GM15510 (cell line): ENCODE results near the gene ZNF407.

ENCODE experiments used
- POLR2A ChIP-seq: IDR thresholded peaks from 3 replicates; pipeline ENCODE4 v1.6.1; 2011; ENCODE audit warnings: borderline replicate concordance; ENCODE audit not compliant: insufficient read length; ENCODE audit errors: extremely low read depth

Gene ZNF407

DNA sequence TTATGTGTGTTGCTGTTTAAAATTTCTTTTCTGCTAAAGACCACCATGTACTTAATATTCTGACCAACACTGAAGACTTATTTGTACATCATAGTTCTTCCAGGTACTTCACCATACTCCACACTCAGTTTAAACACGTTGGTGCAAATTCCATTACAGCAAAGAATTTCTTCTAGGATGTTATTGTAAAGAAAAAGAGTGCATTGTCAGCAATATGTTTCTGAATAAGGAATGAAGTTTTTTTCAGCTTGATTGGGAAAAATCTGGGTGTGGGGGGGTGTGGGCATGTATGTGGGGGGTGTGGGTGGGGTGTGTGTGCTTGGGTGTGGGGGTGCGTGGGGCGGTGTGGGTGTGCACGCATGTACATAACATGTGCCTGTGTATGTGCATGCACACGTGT lies 447.1 kb downstream of the ZNF407 start:
- no peak for TF ChIP-seq POLR2A

DNA sequence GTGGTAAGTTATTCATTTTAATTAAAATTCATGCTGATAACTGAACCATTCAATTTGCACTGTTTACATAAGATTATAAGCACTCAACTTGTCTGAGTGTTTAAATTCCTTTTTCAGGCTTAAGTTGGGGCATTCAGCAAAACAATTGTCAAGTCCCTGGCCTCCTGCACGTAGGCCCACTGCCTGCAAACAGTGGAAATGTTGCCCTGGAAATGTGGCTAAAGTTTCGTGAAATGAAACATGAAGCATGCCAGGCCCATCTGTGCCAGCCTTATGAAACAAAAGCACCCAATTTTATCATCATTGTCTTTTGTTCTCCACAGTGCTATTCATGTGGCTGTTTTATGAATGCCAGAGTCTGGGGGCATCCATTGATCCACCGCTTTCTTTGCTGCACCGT lies 447.6 kb downstream of the ZNF407 start:
- TF ChIP-seq POLR2A, result no peak

DNA sequence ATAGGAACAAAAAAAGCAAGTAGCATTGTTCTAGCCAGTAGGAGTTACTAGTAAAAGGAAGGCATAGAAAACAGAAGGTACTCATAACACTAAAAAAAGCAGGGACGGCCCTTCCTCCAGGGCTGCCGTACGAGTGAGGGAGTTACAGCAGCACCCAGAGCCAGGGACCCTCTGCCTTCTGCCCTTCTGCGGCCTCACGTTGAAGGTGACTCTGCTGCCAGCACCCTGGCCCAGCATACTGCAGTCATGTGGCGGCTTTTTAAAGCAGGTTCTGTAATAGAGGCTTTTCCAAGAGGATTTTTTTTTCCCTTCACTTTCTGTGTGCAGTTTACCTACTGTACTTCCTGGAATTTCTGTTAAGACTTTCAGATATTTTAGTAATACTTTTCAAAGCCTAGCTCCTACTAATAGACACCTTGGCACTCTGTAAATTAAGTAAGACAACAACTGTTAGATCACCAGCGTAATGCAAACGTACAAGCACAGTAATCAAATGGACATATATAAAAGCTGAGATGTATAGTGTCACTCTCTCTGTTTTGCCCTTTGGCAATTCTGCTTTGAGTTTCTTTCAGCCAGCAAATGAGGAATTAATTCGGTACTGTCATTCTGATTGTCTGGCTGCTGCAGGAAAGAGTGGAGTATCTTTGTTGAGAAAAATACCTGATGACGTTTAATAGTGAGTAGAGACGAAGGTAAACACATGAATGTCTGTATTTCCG lies 449.7 kb downstream of the ZNF407 start:
- no peak for TF ChIP-seq POLR2A

DNA sequence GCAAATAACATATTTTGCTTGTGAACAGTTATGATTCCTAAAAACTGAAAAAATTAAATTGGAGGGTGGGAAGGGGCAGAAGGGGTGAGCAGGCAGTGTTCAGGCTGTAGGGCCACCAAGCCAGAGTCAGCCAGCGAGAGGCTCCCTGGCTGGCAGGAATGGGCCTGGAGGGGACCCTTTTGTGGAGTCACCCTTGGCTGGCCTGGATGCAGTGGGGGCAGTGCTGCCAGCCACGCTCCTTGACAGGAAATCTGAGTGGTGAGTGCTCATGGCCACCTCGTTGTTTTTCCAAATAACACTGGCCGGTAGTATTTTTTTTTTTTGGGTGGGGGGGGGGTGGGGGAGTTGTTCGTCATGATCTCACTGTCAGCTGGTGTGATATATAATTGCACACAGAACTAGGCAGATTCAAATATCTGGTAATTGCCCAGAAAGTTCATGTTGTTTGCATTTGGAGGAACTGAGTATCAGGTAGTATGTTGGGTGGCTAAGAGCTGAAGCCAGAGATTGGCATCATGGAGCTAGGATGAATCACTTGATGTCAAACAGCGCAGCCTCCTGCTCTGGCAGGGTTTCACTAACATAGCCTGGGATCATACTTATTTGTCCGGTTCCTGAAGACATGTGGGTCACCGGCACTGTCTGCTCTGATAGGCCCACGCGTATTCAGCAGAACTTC lies 451.2 kb downstream of the ZNF407 start:
- no peak for TF ChIP-seq POLR2A

DNA sequence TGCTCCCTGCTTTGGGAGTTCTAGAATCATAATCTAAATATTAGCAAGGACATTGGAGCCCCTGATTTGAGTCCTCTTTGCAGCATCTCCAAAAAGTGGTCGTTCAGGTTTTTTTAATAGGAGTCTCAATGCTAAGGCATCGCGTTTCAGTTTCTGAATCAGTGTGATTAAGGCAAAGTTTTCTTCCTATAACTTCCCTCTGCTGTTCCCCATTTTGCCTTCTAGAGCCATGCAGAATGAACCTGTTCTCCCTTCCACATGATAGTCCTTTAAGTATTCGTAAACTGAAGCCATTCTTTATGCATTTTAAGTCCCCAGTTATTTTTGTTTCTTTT lies 451.8 kb downstream of the ZNF407 start:
- TF ChIP-seq POLR2A, result no peak

DNA sequence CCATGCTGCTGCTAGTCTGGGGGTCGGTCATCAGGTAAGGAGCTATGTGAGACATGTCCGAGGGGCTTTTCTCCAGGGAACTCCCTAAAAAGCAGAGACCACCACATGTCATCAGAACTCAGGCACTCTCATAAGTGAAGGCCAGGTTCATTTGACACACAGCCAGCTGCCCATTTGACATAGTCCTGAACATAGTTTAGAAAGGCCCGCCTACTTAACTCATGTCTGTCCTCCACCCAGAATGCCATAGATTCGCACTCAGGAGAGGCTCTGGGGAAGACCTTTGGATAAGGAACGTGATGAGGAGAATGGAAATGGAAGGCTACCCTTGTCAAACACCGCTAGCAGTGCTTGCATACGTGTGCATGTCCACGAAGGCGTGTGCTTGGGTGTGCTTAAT lies 454.1 kb downstream of the ZNF407 start:
- TF ChIP-seq POLR2A, result no peak

DNA sequence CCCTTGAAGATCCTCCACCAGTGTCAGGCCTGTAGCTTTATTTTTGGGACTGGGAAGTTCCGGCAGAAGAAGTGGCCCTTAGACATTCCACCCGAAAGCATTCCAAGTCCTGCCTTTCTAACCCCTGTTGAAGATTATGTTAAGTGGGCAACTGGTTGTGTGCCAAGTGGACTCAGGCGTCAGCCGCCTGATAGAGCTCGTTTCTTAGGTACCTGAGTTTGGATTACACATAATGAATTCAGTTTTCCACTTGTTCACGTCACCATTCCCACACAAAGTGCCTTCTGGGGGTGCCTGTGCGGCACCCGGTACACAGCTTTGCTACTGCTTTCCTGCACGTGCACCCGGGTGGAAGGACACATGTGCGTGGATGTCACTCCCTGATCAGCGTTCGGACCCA lies 454.8 kb downstream of the ZNF407 start:
- no peak for TF ChIP-seq POLR2A

DNA sequence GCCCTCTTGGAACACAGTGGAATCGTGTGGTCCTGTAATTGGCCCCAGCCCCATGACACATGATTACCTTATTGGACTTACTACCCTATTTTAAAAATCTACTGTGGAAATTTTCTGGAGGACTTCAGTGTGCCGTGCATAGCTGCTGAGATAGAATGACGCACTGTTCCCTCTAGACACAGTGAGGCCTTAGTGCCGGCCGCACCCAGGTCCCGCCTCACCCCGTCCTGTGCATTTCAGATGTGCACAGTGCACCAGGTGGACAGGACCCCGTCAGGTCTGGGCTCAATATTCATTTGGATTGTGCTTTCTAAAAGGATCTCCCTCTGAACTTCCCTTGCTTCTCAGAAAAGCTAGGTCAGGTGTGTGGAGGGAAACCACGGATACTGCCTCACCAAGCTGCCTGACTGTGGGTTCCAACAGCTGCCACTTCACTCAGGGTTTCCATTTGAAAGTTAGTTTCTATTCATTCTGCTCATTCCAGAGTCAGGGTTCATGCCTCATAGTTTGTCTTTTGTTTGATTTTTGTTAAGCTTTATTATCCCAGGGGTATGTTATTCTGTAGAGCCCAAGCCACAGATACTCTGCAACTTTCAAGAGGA lies 455.5 kb downstream of the ZNF407 start:
- TF ChIP-seq POLR2A, result no peak

DNA sequence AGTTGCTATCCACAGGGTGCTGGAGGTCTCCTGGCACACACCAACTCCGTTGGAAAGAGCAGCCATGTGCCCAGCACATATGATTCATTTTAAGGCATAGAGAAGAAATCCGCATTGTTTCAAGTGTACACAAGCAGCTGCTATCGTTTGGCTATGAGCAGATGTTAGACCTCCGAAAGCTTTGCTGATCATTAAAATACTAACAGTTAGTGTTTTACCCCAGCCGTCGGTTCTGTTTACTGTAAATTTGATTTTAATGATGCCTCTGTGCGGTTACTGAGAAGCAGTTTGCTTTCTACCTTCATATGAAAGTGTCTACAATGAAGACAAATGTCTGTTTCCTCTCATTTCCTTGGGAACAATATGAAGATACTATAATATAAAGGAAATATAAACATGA lies 456.4 kb downstream of the ZNF407 start:
- TF ChIP-seq POLR2A, result no peak

DNA sequence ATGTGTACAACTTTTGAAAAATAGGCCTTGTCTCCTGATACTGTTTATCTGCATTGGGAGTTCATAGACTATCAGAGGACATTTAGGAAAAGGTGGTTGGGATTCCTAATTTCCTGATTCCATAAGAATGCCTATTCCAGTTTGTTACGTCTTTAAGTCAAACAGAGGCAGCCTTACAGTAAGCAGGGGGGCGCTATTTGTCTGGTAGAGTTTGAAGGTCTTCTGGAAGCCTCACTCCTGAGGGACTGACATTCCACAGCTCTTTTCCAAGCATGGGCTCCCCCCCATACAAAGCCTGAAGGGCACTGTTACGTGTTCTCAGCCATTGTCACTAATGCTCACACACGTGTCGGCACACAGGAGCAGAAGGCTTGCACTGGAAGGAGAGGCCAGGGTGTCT lies 456.9 kb downstream of the ZNF407 start:
- no peak for TF ChIP-seq POLR2A

DNA sequence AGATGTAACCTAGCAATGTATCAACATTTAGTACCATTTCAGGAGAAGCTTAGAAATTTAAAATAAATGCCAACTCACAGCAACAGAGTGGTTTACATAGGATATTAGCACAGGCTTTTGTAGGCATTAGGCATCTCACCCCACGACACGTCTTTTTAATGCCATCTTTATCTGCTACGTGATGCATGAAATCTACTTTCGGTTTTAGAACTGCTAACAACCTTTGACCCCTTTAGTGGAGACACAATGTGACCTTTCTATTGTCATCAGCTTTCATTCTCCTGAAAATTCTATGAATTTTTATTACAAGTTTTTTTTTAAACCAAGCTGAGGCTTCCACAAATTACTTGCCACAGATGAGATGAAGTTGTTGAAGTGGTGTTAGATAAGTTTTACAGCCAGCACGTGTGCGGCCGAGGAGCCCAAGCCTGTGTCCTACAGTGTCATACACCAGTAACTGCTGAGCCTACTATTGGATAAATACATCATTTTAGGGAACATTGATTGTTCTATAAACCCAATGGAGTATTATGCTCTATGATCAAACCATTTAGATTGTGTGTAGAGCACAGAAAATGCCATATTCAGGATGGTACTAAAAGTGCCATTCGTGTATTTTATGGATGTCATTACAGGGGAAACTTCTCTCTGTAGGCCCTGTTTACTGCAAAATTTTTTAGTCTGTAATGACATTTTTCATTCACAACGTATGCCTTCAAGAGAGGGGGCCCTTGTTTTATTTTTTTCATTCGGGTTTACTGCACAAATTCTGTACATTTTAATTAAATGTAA lies 459.7 kb downstream of the ZNF407 start:
- no peak for TF ChIP-seq POLR2A

DNA sequence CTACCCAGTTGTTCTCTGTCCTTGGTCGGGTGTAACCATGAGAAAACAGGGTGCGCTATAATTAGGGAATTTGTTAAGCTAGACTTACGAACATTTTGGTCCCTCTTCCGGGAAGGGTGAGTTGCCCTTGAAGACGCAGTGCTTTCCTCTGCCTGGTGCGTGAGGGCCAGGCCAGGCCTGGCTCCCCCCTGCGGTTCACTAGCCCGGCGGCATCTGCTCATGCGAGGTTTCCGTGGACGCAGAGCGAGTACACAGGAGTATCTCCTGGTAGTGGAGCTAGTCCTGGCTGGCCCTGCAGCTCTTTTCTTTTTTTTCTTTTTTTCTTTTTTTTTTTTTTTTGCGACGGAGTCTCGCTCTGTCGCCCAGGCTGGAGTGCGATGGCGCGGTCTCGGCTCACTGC lies 462.5 kb downstream of the ZNF407 start:
- TF ChIP-seq POLR2A, result no peak

DNA sequence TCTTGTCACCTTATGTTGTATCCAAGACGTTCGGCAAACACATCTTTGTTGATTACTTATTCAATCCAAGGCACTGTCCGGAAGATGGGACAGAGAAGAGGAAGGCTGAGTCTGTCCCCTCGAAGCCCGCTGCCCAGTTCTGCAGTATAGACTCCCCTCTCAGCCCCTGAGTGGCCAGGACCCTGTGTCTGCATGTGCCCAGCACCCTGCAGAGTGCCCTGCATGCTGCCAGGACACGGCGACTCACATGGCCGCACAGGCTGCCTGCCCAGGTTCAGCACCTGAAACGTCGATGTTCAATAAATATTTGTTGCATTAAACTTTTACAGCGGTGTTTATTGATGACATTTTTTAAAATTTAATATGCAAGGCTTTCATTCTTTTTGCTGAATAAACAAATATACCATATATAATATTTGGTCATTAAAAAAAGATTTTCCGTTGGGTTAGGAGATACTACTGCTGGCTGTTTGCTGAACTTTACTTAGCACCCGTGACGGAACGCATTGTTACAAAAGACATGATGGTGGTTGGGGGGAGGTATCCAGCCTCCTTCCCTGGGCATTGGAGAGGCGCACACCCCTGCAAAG lies 464.7 kb downstream of the ZNF407 start:
- TF ChIP-seq POLR2A, result no peak

DNA sequence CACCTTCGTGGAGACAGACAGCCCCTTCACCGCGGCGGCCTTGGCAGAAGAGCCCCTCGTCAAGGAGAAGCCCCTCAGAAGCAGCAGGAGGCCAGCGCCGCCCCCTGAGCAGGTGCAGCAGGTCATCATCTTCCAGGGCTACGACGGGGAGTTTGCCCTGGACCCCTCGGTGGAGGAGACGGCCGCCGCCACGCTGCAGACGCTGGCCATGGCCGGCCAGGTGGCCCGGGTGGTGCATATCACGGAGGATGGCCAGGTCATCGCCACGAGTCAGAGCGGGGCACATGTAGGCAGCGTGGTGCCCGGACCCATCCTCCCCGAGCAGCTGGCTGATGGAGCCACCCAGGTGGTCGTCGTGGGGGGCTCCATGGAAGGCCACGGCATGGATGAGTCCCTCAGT lies 465.5 kb downstream of the ZNF407 start:
- TF ChIP-seq POLR2A, result no peak
